ENCODE data around the gene TGFBR3.

GRCh38 chr1:91670781-91671180, 215.2 kb downstream of the TGFBR3 start:
- no peak for TF ChIP-seq EP300 (IDR thresholded peaks at IDR 0.05; ENCODE audit: low read depth in 2 of 2, low read length in 2 of 2)
- TF ChIP-seq EP300 (CRISPR knock-in tag; IDR thresholded peaks at IDR 0.05; ENCODE audit: borderline replicate concordance) = no peak
- TF ChIP-seq POLR2AphosphoS5 (IDR thresholded peaks at IDR 0.05; ENCODE audit: low read depth, low read length) = no peak
- TF ChIP-seq SPEN (CRISPR knock-in tag; IDR thresholded peaks at IDR 0.05; ENCODE audit: low read depth) = no peak
- no peak for TF ChIP-seq HNRNPL (IDR thresholded peaks at IDR 0.05; ENCODE audit: low read depth, low read length)
- no peak for TF ChIP-seq GTF2F1 (IDR thresholded peaks at IDR 0.05; ENCODE audit: low read length)
- no peak for TF ChIP-seq CTCF (CRISPR knock-in tag; IDR thresholded peaks at IDR 0.05)
- TF ChIP-seq ZNF629 (CRISPR knock-in tag; conservative IDR thresholded peaks at IDR 0.05) = no peak
- TF ChIP-seq KLF16 (CRISPR knock-in tag; IDR thresholded peaks at IDR 0.05) = no peak
- TF ChIP-seq U2AF2 (IDR thresholded peaks at IDR 0.05; ENCODE audit: low read depth, low read length) = no peak
- no peak for TF ChIP-seq SIN3A (IDR thresholded peaks at IDR 0.05; ENCODE audit: borderline replicate concordance, low read depth, low read length)
- no peak for TF ChIP-seq DNMT1 (CRISPR knock-in tag; IDR thresholded peaks at IDR 0.05)
- no peak for TF ChIP-seq SMARCC2 (IDR thresholded peaks at IDR 0.05)
